PC-3 (cell line): ENCODE results near the gene RBM10.

Experiments used
- CTCF ChIP-seq: fragments of 300-600 bp; sonication (generic); conservative IDR thresholded peaks from 2 replicates; pipeline ENCODE4 v1.5.1; 2017; ENCODE audit warnings: antibody characterized with exemption, low read depth, mild to moderate bottlenecking, low read length
- EZH2 ChIP-seq: fragments of 300-600 bp; sonication (generic); IDR thresholded peaks from one replicate; pipeline ENCODE4 v1.6.1; 2017; ENCODE audit warnings: antibody characterized with exemption, mild to moderate bottlenecking, low read length; ENCODE audit not compliant: unreplicated experiment

GRCh38 chrX:47218280-47218919 is 73.4 kb downstream of the RBM10 start, which contains the start of gene CDK16:
- TF ChIP-seq CTCF: no peak
- TF ChIP-seq EZH2: no peak
